Measurements from ENCODE around the gene MRPS9.

DNA sequence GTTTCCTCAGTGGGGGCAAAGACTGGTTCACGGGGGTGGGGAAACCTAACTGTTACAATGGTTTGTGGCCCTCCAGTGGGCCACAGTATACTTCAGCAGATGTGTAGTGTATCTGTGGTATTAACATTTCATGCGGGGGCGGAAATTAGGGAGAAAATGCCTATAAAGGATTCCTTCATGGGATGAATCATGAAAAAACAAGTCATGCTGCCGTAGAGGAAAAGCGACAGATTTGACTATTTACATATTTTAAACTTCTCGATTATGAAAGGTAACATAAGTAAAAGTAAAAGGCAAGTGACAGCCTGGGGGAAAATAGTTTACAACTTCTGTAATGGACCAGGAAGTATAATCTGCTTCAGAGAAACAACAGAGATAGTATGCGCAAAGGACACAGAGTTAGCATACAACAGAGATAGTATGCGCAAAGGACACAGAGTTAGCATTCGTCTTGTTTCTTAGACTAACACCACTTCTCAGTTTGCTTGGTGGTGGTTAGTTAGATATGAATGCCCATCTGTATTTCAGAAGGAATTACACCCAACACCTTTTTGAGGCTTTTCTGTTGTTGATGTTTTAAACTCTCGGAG is 41.1 kb downstream of the MRPS9 start:
- TF ChIP-seq, protein P1, sequence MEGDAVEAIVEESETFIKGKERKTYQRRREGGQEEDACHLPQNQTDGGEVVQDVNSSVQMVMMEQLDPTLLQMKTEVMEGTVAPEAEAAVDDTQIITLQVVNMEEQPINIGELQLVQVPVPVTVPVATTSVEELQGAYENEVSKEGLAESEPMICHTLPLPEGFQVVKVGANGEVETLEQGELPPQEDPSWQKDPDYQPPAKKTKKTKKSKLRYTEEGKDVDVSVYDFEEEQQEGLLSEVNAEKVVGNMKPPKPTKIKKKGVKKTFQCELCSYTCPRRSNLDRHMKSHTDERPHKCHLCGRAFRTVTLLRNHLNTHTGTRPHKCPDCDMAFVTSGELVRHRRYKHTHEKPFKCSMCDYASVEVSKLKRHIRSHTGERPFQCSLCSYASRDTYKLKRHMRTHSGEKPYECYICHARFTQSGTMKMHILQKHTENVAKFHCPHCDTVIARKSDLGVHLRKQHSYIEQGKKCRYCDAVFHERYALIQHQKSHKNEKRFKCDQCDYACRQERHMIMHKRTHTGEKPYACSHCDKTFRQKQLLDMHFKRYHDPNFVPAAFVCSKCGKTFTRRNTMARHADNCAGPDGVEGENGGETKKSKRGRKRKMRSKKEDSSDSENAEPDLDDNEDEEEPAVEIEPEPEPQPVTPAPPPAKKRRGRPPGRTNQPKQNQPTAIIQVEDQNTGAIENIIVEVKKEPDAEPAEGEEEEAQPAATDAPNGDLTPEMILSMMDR (IDR thresholded peaks at IDR 0.05; ENCODE audit: low read depth, low read length) = no peak
- TF ChIP-seq EZH2phosphoT487 (IDR thresholded peaks at IDR 0.05; ENCODE audit: low read depth) = no peak

Measured in OCI-LY3 (cell line).